ENCODE data around the gene PFKFB4. TPM values are rescaled to one million over a fixed set of nuclear protein-coding genes. Genes with fewer than 3 reads are reported as not detected.

PFKFB4 gene
- total and polyA plus RNA-seq, 2 experiments from 2014 or later = 8.6 to 22.9 TPM

DNA sequence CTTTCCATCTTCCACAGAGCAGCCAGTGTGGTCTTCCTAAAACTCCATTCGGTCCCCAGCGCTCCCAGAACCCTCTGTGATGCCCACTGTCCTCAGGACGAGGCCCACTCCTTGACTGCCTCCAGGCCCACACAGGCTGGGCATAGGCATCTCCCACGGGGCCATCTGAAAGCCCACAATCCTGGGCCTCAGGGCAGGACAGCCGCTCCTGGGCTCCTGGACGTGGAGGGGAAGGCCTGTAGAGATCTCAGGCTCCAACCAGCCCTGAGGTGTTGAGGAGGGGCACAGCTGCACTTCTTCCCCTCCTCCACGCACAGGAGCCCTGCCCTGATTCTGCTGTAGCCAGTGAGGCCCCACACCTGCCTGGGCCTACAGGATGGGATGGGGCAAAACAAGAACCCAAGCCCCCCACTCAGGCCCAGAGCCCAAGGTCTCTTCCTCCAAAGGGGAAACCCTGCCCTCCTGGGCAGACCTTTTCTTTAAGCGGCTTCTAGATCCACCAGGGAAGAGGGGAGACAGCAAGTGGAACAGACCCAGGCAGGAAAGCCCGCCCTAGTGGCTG, 78.6 kb downstream of the PFKFB4 start:
- ATAC-seq (no peak), DNase-seq (ENCODE audit: low spot score) (no peak)
- H4K20me1 ChIP-seq (replicated peaks; ENCODE audit: insufficient read depth) = no peaks in the 10 kb centered on the region
- Mint-ChIP-seq H3K9me3 (peaks cover 4% of the 10 kb centered on the region; the same call in 2 of the 3 replicates), H3K4me3 (no peak overlapping the region), H3K36me3 (ENCODE audit: low read depth) (peaks cover 12% of the 10 kb centered on the region), H3K27me3 (ENCODE audit: insufficient read depth, low read depth, poor library complexity) (peaks cover 22% of the 10 kb centered on the region), H3K4me1 (peaks cover 34% of the 10 kb centered on the region), H3K27ac (peak overlapping the region; percentile 54; the same call in 1 of the 2 replicates)
- H3K9me2 ChIP-seq (ENCODE audit: insufficient read depth) = no peaks in the 10 kb centered on the region
- H3K27ac ChIP-seq (ENCODE audit: low read depth) = no peak overlapping the region
- peaks cover 13% of the 10 kb centered on the region for H3K4me1 ChIP-seq (ENCODE audit: insufficient read depth)
- no peaks in the 10 kb centered on the region; the same call in 1 of the 2 replicates for H3K36me3 ChIP-seq (ENCODE audit: insufficient read depth)
- H3K4me3 ChIP-seq = no peak overlapping the region
- H3F3A ChIP-seq (replicated peaks; ENCODE audit: low read depth) = peaks cover 10% of the 10 kb centered on the region; the same call in 1 of the 2 replicates
- H2AFZ ChIP-seq = no peak overlapping the region
- no peak overlapping the region for H3K4me2 ChIP-seq
- H3K79me2 ChIP-seq (replicated peaks; ENCODE audit: insufficient read depth) = no peaks in the 10 kb centered on the region
- TF ChIP-seq REST (IDR thresholded peaks at IDR 0.05; ENCODE audit: unreplicated experiment) = no peak
- TF ChIP-seq EZH2 (IDR thresholded peaks at IDR 0.05; ENCODE audit: low read depth, unreplicated experiment) = no peak
- TF ChIP-seq ZNF114 (CRISPR knock-in tag; IDR thresholded peaks at IDR 0.05) = no peak
- no peak for TF ChIP-seq STAT1 (IDR thresholded peaks at IDR 0.05; ENCODE audit: unreplicated experiment)
- TF ChIP-seq CTCF (conservative IDR thresholded peaks at IDR 0.05; ENCODE audit: low read depth in 2 of 2) = no peak
- TF ChIP-seq ZNF331 (CRISPR knock-in tag; IDR thresholded peaks at IDR 0.05; ENCODE audit: low read depth) = no peak
- no peak for TF ChIP-seq JUNB (IDR thresholded peaks at IDR 0.05; ENCODE audit: unreplicated experiment)
- TF ChIP-seq CREB1 (CRISPR knock-in tag; IDR thresholded peaks at IDR 0.05; ENCODE audit: low read depth) = no peak
- TF ChIP-seq EZH2phosphoT487 (IDR thresholded peaks at IDR 0.05; ENCODE audit: unreplicated experiment) = no peak
- TF ChIP-seq, protein P1, sequence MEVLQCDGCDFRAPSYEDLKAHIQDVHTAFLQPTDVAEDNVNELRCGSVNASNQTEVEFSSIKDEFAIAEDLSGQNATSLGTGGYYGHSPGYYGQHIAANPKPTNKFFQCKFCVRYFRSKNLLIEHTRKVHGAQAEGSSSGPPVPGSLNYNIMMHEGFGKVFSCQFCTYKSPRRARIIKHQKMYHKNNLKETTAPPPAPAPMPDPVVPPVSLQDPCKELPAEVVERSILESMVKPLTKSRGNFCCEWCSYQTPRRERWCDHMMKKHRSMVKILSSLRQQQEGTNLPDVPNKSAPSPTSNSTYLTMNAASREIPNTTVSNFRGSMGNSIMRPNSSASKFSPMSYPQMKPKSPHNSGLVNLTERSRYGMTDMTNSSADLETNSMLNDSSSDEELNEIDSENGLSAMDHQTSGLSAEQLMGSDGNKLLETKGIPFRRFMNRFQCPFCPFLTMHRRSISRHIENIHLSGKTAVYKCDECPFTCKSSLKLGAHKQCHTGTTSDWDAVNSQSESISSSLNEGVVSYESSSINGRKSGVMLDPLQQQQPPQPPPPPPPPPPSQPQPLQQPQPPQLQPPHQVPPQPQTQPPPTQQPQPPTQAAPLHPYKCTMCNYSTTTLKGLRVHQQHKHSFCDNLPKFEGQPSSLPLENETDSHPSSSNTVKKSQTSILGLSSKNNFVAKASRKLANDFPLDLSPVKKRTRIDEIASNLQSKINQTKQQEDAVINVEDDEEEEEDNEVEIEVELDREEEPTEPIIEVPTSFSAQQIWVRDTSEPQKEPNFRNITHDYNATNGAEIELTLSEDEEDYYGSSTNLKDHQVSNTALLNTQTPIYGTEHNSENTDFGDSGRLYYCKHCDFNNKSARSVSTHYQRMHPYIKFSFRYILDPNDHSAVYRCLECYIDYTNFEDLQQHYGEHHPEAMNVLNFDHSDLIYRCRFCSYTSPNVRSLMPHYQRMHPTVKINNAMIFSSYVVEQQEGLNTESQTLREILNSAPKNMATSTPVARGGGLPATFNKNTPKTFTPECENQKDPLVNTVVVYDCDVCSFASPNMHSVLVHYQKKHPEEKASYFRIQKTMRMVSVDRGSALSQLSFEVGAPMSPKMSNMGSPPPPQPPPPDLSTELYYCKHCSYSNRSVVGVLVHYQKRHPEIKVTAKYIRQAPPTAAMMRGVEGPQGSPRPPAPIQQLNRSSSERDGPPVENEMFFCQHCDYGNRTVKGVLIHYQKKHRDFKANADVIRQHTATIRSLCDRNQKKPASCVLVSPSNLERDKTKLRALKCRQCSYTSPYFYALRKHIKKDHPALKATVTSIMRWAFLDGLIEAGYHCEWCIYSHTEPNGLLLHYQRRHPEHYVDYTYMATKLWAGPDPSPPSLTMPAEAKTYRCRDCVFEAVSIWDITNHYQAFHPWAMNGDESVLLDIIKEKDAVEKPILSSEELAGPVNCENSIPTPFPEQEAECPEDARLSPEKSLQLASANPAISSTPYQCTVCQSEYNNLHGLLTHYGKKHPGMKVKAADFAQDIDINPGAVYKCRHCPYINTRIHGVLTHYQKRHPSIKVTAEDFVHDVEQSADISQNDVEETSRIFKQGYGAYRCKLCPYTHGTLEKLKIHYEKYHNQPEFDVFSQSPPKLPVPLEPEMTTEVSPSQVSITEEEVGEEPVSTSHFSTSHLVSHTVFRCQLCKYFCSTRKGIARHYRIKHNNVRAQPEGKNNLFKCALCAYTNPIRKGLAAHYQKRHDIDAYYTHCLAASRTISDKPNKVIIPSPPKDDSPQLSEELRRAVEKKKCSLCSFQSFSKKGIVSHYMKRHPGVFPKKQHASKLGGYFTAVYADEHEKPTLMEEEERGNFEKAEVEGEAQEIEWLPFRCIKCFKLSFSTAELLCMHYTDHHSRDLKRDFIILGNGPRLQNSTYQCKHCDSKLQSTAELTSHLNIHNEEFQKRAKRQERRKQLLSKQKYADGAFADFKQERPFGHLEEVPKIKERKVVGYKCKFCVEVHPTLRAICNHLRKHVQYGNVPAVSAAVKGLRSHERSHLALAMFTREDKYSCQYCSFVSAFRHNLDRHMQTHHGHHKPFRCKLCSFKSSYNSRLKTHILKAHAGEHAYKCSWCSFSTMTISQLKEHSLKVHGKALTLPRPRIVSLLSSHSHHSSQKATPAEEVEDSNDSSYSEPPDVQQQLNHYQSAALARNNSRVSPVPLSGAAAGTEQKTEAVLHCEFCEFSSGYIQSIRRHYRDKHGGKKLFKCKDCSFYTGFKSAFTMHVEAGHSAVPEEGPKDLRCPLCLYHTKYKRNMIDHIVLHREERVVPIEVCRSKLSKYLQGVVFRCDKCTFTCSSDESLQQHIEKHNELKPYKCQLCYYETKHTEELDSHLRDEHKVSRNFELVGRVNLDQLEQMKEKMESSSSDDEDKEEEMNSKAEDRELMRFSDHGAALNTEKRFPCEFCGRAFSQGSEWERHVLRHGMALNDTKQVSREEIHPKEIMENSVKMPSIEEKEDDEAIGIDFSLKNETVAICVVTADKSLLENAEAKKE (CRISPR knock-in tag; IDR thresholded peaks at IDR 0.05) = no peak
- TF ChIP-seq NANOG (IDR thresholded peaks at IDR 0.05; ENCODE audit: borderline replicate concordance) = no peak
- H3K27me3 ChIP-seq (ENCODE audit: insufficient read depth) = no peaks in the 10 kb centered on the region
